ENCODE measurements around the gene ZKSCAN5.
"Not testable (repeated sequence)": the region's sequence is repeated elsewhere in the genome, so short reads cannot be mapped to it uniquely, and the experiment has no call there.

The ZKSCAN5 gene

GRCh38 chr7:99499371-99499720 is 5.1 kb upstream of the ZKSCAN5 start:
- H3K4ac ChIP-seq (ENCODE audit: low read depth, low read length) = no peak overlapping the region
- H4K8ac ChIP-seq (ENCODE audit: low read depth, low read length) = no peak overlapping the region
- H3K79me1 ChIP-seq (ENCODE audit: low read length) = peaks cover 12% of the 10 kb centered on the region
- no peaks in the 10 kb centered on the region for H3K27me3 ChIP-seq (ENCODE audit: insufficient read depth, low read length, poor library complexity)
- H3K9ac ChIP-seq (ENCODE audit: low read length) = peak overlapping the region; percentile 89
- H2BK5ac ChIP-seq (ENCODE audit: low read length) = no peak overlapping the region
- peaks cover 6% of the 10 kb centered on the region for H3K4me1 ChIP-seq (ENCODE audit: control insufficient read depth, low read depth, low read length)
- peak overlapping the region; percentile 51 for H2AK5ac ChIP-seq (ENCODE audit: low read length)
- no peaks in the 10 kb centered on the region for H3K36me3 ChIP-seq (ENCODE audit: control insufficient read depth, insufficient read depth, low read length)
- peak overlapping the region; percentile 98 for H3K4me3 ChIP-seq (ENCODE audit: low read length)
- peak overlapping the region; percentile 98 for H3K4me2 ChIP-seq (ENCODE audit: low read length)
- peak overlapping the region; percentile 95 for H3K56ac ChIP-seq (ENCODE audit: low read length)
- DNase-seq = no peak
- H3K27ac ChIP-seq (ENCODE audit: low read depth, low read length) = no peak overlapping the region
- H3K18ac ChIP-seq (ENCODE audit: low read length) = no peak overlapping the region
- peaks cover 32% of the 10 kb centered on the region for H3K79me2 ChIP-seq (ENCODE audit: control insufficient read depth, insufficient read depth, low read length)
- no peak overlapping the region for H3K23ac ChIP-seq (ENCODE audit: low read length)
- no CpG with 5 or more reads among the region's 14 CpGs for WGBS (ENCODE audit: extremely low coverage, insufficient coverage, low lambda C conversion rate)
- no peak overlapping the region for H4K5ac ChIP-seq (ENCODE audit: low read length)
- no peak overlapping the region for H2BK15ac ChIP-seq (replicated peaks; ENCODE audit: low read depth)
- H2BK120ac ChIP-seq (ENCODE audit: low read depth, low read length) = no peak overlapping the region

GRCh38 chr7:99499721-99500636 is 4.5 kb upstream of the ZKSCAN5 start, which contains the start of gene ZNF394:
Gene ZNF394 (minus strand): TSS chr7:99500281. CDS start chr7:99500093, 188 bp downstream.
- no peak within 1 kb of the TSS for H2BK15ac ChIP-seq (replicated peaks; ENCODE audit: low read depth)
- no peaks in the 10 kb centered on the region for H3K36me3 ChIP-seq (ENCODE audit: control insufficient read depth, insufficient read depth, low read length)
- no peak within 1 kb of the TSS for H4K5ac ChIP-seq (ENCODE audit: low read length)
- no peak within 1 kb of the TSS for H2BK120ac ChIP-seq (ENCODE audit: low read depth, low read length)
- peak; percentile 97 for DNase-seq
- H3K4me2 ChIP-seq (ENCODE audit: low read length) = peak within 1 kb of the TSS; percentile 98
- peak within 1 kb of the TSS; percentile 95 for H3K56ac ChIP-seq (ENCODE audit: low read length)
- no CpG with 5 or more reads among the region's 68 CpGs for WGBS (ENCODE audit: extremely low coverage, insufficient coverage, low lambda C conversion rate)
- no peak within 1 kb of the TSS for H3K23ac ChIP-seq (ENCODE audit: low read length)
- H3K18ac ChIP-seq (ENCODE audit: low read length) = no peak within 1 kb of the TSS
- H3K79me2 ChIP-seq (ENCODE audit: control insufficient read depth, insufficient read depth, low read length) = peaks cover 32% of the 10 kb centered on the region
- peak within 1 kb of the TSS; percentile 51 for H2AK5ac ChIP-seq (ENCODE audit: low read length)
- no peaks in the 10 kb centered on the region for H3K27me3 ChIP-seq (ENCODE audit: insufficient read depth, low read length, poor library complexity)
- no peak within 1 kb of the TSS for H2BK5ac ChIP-seq (ENCODE audit: low read length)
- no peak within 1 kb of the TSS for H4K8ac ChIP-seq (ENCODE audit: low read depth, low read length)
- peaks cover 6% of the 10 kb centered on the region for H3K4me1 ChIP-seq (ENCODE audit: control insufficient read depth, low read depth, low read length)
- H3K9ac ChIP-seq (ENCODE audit: low read length) = peak within 1 kb of the TSS; percentile 89
- H3K4me3 ChIP-seq (ENCODE audit: low read length) = peak within 1 kb of the TSS; percentile 98
- peaks cover 12% of the 10 kb centered on the region for H3K79me1 ChIP-seq (ENCODE audit: low read length)
- peak within 1 kb of the TSS; percentile 57 for H3K27ac ChIP-seq (ENCODE audit: low read depth, low read length)
- peak within 1 kb of the TSS; percentile 8 for H3K4ac ChIP-seq (ENCODE audit: low read depth, low read length)

- WGBS (ENCODE audit: extremely low coverage, insufficient coverage, low lambda C conversion rate) = no CpG with 5 or more reads among the region's 16 CpGs
- H3K56ac ChIP-seq (ENCODE audit: low read length) = peak overlapping the region; percentile 82
- H3K4me2 ChIP-seq (ENCODE audit: low read length) = peak overlapping the region; percentile 48
- H3K79me2 ChIP-seq (ENCODE audit: control insufficient read depth, insufficient read depth, low read length) = peaks cover 37% of the 10 kb centered on the region
- H3K4ac ChIP-seq (ENCODE audit: low read depth, low read length) = peak overlapping the region; percentile 8
- H3K18ac ChIP-seq (ENCODE audit: low read length) = no peak overlapping the region
- H3K36me3 ChIP-seq (ENCODE audit: control insufficient read depth, insufficient read depth, low read length) = no peaks in the 10 kb centered on the region
- H2BK15ac ChIP-seq (replicated peaks; ENCODE audit: low read depth) = no peak overlapping the region
- H3K27me3 ChIP-seq (ENCODE audit: insufficient read depth, low read length, poor library complexity) = no peaks in the 10 kb centered on the region
- H2AK5ac ChIP-seq (ENCODE audit: low read length) = no peak overlapping the region
- peak overlapping the region; percentile 71 for H3K4me3 ChIP-seq (ENCODE audit: low read length)
- H4K8ac ChIP-seq (ENCODE audit: low read depth, low read length) = no peak overlapping the region
- H3K4me1 ChIP-seq (ENCODE audit: control insufficient read depth, low read depth, low read length) = peaks cover 6% of the 10 kb centered on the region
- peak overlapping the region; percentile 72 for H3K9ac ChIP-seq (ENCODE audit: low read length)
- DNase-seq = no peak
- no peak overlapping the region for H3K27ac ChIP-seq (ENCODE audit: low read depth, low read length)
- H4K5ac ChIP-seq (ENCODE audit: low read length) = no peak overlapping the region
- H2BK120ac ChIP-seq (ENCODE audit: low read depth, low read length) = no peak overlapping the region
- no peak overlapping the region for H2BK5ac ChIP-seq (ENCODE audit: low read length)
- peaks cover 14% of the 10 kb centered on the region for H3K79me1 ChIP-seq (ENCODE audit: low read length)
- H3K23ac ChIP-seq (ENCODE audit: low read length) = no peak overlapping the region
Measured at GRCh38 chr7:99500637-99501009, 3.8 kb upstream of the ZKSCAN5 start.

- H2BK120ac ChIP-seq (ENCODE audit: low read depth, low read length); H3K23ac ChIP-seq (ENCODE audit: low read length): not testable (repeated sequence)
Measured at GRCh38 chr7:99501236-99501635, 3.2 kb upstream of the ZKSCAN5 start.

GRCh38 chr7:99504281-99504602 is 220 bp upstream of the ZKSCAN5 start:
- Histone ChIP-seq H3K4me3 (ENCODE audit: low read length) (no peak overlapping the region), H3K4me2 (ENCODE audit: low read length) (peak overlapping the region; percentile 75), H4K8ac (ENCODE audit: low read depth, low read length) (no peak overlapping the region), H3K27ac (ENCODE audit: low read depth, low read length) (no peak overlapping the region), H3K4ac (ENCODE audit: low read depth, low read length) (no peak overlapping the region), H3K4me1 (ENCODE audit: control insufficient read depth, low read depth, low read length) (peaks cover 2% of the 10 kb centered on the region), H2AK5ac (ENCODE audit: low read length) (no peak overlapping the region), H2BK120ac (ENCODE audit: low read depth, low read length) (no peak overlapping the region), H3K27me3 (ENCODE audit: insufficient read depth, low read length, poor library complexity) (no peaks in the 10 kb centered on the region), H3K23ac (ENCODE audit: low read length) (no peak overlapping the region), H3K18ac (ENCODE audit: low read length) (no peak overlapping the region), H2BK15ac (replicated peaks; ENCODE audit: low read depth) (no peak overlapping the region), H3K9ac (ENCODE audit: low read length) (peak overlapping the region; percentile 48), H3K79me2 (ENCODE audit: control insufficient read depth, insufficient read depth, low read length) (peaks cover 24% of the 10 kb centered on the region), H3K79me1 (ENCODE audit: low read length) (peaks cover 14% of the 10 kb centered on the region), H2BK5ac (ENCODE audit: low read length) (no peak overlapping the region), H4K5ac (ENCODE audit: low read length) (no peak overlapping the region), H3K36me3 (ENCODE audit: control insufficient read depth, insufficient read depth, low read length) (no peaks in the 10 kb centered on the region), H3K56ac (ENCODE audit: low read length) (peak overlapping the region; percentile 85)
- WGBS (ENCODE audit: extremely low coverage, insufficient coverage, low lambda C conversion rate) = no CpG with 5 or more reads among the region's 19 CpGs
- DNase-seq = peak; percentile 99

More at GRCh38 chr7:99501236-99501635, 3.2 kb upstream of the ZKSCAN5 start:
- peaks cover 17% of the 10 kb centered on the region for H3K79me1 ChIP-seq (ENCODE audit: low read length)
- H3K79me2 ChIP-seq (ENCODE audit: control insufficient read depth, insufficient read depth, low read length) = peaks cover 40% of the 10 kb centered on the region
- H3K4me3 ChIP-seq (ENCODE audit: low read length); H2AK5ac ChIP-seq (ENCODE audit: low read length); H4K8ac ChIP-seq (ENCODE audit: low read depth, low read length); H3K36me3 ChIP-seq (ENCODE audit: control insufficient read depth, insufficient read depth, low read length); H2BK5ac ChIP-seq (ENCODE audit: low read length); H2BK15ac ChIP-seq (replicated peaks; ENCODE audit: low read depth); H4K5ac ChIP-seq (ENCODE audit: low read length); H3K4me2 ChIP-seq (ENCODE audit: low read length); H3K4ac ChIP-seq (ENCODE audit: low read depth, low read length); H3K56ac ChIP-seq (ENCODE audit: low read length); H3K9ac ChIP-seq (ENCODE audit: low read length); H3K27ac ChIP-seq (ENCODE audit: low read depth, low read length); H3K4me1 ChIP-seq (ENCODE audit: control insufficient read depth, low read depth, low read length); H3K27me3 ChIP-seq (ENCODE audit: insufficient read depth, low read length, poor library complexity); H3K18ac ChIP-seq (ENCODE audit: low read length): not testable (repeated sequence)
- DNase-seq = peak; percentile 36
- WGBS (ENCODE audit: extremely low coverage, insufficient coverage, low lambda C conversion rate) = no CpG with 5 or more reads among the region's 12 CpGs
